BLaER1 (cell line): ENCODE data around the gene STEAP3.

ENCODE experiments used
- H3K27ac ChIP-seq: shearing (Covaris generic); formaldehyde crosslinking; 2 replicates; pipeline ENCODE4 v1.8.1; 2022
- H3K27me3 ChIP-seq: shearing (Covaris generic); formaldehyde crosslinking; 2 replicates; pipeline ENCODE4 v1.8.1; 2022
- H3K36me3 ChIP-seq: shearing (Covaris generic); formaldehyde crosslinking; 2 replicates; pipeline ENCODE4 v1.8.1; 2022
- H3K4me1 ChIP-seq: shearing (Covaris generic); formaldehyde crosslinking; 2 replicates; pipeline ENCODE4 v1.8.1; 2022
- H3K4me2 ChIP-seq: shearing (Covaris generic); formaldehyde crosslinking; 2 replicates; pipeline ENCODE4 v1.8.1; 2022
- H3K4me3 ChIP-seq: shearing (Covaris generic); formaldehyde crosslinking; 2 replicates; pipeline ENCODE4 v1.8.1; 2022
- H3K9ac ChIP-seq: shearing (Covaris generic); formaldehyde crosslinking; 2 replicates; pipeline ENCODE4 v1.8.1; 2022
- H3K9me3 ChIP-seq: shearing (Covaris generic); formaldehyde crosslinking; 2 replicates; pipeline ENCODE4 v1.8.1; 2022
- H4K20me1 ChIP-seq: shearing (Covaris generic); formaldehyde crosslinking; 2 replicates; pipeline ENCODE4 v1.8.1; 2022
- Cebpa-rat ChIP-seq: shearing (Covaris generic); IDR thresholded peaks from 2 replicates; pipeline ENCODE4 v1.8.1; 2022

Gene STEAP3

DNA sequence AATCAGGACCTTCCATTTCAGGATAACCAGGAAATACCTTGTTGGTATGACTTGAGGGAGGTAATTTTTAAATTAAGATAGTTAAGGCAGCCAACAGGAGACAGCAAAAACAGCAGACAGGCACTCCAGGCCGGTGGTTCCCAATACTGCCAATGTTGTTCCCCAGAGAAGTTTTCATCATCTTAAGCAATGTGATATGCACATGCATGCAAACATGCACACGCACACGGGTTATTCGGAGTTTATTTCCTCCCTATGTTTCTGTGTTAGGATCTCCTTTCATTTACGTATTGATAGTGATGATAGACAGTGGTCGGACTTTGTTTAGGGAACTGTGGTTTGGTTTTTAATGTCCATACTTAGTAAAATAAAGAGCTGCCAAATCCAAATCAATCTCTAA, 55.3 kb downstream of the STEAP3 start:
- H3K9me3 ChIP-seq, result no peaks in the 10 kb centered on the region
- no peaks in the 10 kb centered on the region for H3K36me3 ChIP-seq
- H3K4me2 ChIP-seq, result no peak overlapping the region
- no peak overlapping the region for H3K9ac ChIP-seq
- no peaks in the 10 kb centered on the region for H3K27me3 ChIP-seq
- TF ChIP-seq Cebpa-rat, result no peak
- H4K20me1 ChIP-seq, result no peaks in the 10 kb centered on the region
- H3K4me3 ChIP-seq, result no peak overlapping the region
- H3K27ac ChIP-seq, result no peak overlapping the region
- 0 out of 2 replicates have a peak, but pooled peaks cover 5% of the 10 kb centered on the region for H3K4me1 ChIP-seq

DNA sequence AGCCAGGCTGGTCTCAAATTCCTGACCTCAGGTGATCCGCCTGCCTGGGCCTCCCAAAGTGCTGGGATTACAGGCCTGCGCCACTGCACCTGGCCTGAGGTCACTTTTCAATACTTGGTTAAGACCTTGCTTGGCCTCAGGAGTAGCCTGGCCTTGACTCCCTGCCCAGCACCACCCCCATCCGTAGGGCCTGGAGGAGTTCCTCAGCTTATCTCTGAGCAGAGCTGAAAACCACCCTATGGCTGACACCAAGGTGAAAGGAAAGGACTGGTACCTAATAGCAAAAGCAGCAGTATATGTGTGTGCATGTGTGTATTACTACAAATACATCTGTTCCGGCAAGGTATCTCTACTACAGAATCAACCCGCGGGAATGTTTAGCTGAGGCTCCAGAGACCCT, 56.0 kb downstream of the STEAP3 start:
- no peak for TF ChIP-seq Cebpa-rat
- H3K27me3 ChIP-seq, result no peaks in the 10 kb centered on the region
- no peaks in the 10 kb centered on the region for H3K36me3 ChIP-seq
- no peak overlapping the region for H3K4me3 ChIP-seq
- no peak overlapping the region for H3K4me2 ChIP-seq
- no peaks in the 10 kb centered on the region for H4K20me1 ChIP-seq
- no peaks in the 10 kb centered on the region for H3K9me3 ChIP-seq
- H3K4me1 ChIP-seq, result 0 out of 2 replicates have a peak, but pooled peaks cover 5% of the 10 kb centered on the region
- no peak overlapping the region for H3K9ac ChIP-seq
- no peak overlapping the region for H3K27ac ChIP-seq

DNA sequence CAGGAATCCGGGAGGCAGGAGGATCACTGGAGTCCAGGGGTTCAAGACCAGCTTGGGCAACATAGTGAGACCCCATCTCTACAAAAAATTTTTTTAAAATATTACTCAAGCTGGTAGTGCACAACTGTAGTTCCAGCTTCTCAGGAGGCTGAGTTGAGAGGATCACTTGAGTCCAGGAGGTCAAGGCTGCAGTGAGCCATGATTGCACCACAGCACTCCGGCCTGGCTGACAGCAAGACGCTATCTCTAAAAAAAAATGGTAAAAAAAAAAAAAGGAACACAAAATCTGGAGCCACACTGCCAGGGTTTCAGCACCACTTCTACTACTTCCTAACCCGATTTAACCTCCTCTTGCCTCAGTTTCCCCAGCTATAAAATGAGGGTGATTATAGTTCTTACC, 57.0 kb downstream of the STEAP3 start:
- no peaks in the 10 kb centered on the region for H4K20me1 ChIP-seq
- no peaks in the 10 kb centered on the region for H3K9me3 ChIP-seq
- H3K27ac ChIP-seq, result no peak overlapping the region
- no peaks in the 10 kb centered on the region for H3K27me3 ChIP-seq
- H3K4me2 ChIP-seq, result 0 out of 2 replicates have a peak overlapping the region, but pooled peaks have one; percentile 16
- no peak overlapping the region for H3K9ac ChIP-seq
- H3K4me1 ChIP-seq, result 0 out of 2 replicates have a peak, but pooled peaks cover 5% of the 10 kb centered on the region
- H3K36me3 ChIP-seq, result no peaks in the 10 kb centered on the region
- no peak overlapping the region for H3K4me3 ChIP-seq
- no peak for TF ChIP-seq Cebpa-rat

DNA sequence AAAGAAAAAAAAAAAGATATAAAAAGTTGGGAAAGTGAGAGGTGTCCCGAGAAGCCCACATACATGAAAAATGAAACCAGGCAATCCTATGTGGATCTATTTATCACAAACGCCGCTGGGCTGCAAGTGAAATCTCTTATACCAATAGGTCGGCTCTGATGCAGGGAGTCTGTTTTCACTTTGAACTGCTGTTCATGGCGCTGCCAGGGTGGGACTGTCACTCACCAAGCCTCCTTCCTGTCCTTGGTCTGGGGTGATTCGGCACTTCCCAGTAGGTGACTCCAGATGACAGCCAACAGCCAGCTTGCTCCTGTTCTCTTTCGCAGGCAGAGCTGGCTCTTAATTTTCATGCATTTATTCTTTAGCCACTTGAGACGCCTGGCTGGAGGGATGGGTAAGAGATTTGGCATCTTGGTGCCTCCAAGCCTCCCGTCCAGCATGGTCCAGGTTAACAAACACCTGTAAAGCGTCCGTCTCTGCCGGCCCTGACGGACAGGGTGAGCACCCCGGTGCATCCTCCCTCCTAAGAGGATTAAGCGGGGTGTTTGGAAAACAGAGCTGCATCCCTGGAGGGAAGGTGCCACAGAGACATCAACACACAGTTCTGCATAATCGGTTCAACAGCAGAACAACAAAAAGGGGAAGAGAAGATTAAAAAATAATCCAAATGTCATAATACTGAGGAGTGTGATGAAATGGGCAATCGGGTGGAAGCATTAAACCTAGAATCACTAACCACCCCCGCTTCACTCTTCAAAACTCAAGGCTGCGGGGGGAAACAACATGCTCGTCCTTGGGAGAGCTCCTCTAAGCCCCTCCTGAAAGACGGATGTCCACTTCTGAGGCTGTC, 58.7 kb downstream of the STEAP3 start:
- TF ChIP-seq Cebpa-rat, result no peak
- no peaks in the 10 kb centered on the region for H3K9me3 ChIP-seq
- H3K27ac ChIP-seq, result no peak overlapping the region
- H3K27me3 ChIP-seq, result no peaks in the 10 kb centered on the region
- 0 out of 2 replicates have a peak, but pooled peaks cover 5% of the 10 kb centered on the region for H3K4me1 ChIP-seq
- no peak overlapping the region for H3K4me2 ChIP-seq
- H3K4me3 ChIP-seq, result no peak overlapping the region
- H3K36me3 ChIP-seq, result no peaks in the 10 kb centered on the region
- no peak overlapping the region for H3K9ac ChIP-seq
- no peaks in the 10 kb centered on the region for H4K20me1 ChIP-seq

DNA sequence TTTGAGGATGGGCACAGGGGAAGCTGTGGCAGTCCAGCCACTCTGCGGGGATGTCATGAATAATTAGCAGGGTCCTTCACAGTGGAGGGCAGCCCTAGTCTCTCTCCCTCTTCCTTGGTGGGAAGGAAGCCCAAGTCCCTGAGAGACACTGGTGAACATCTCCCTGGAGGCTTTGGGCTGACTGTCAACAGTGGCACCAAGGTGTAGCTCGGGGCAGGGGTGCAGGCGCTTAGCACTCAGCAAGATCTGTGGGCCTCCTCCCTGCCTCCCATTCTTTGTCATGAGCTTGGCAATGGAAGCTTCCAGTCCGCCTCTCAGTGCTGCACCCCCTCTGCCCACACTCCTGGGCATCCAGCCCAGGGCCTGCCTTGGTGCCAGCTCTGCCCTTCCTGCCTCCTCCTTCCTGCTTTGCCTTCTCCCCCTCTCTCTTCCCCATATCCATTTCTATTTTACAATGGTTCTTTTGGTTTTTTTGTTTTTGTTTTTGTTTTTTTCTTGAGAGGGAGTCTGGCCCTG, 59.4 kb downstream of the STEAP3 start:
- H3K4me3 ChIP-seq, result no peak overlapping the region
- H3K36me3 ChIP-seq, result no peaks in the 10 kb centered on the region
- H3K4me1 ChIP-seq, result 0 out of 2 replicates have a peak, but pooled peaks cover 5% of the 10 kb centered on the region
- H3K4me2 ChIP-seq, result no peak overlapping the region; the same call in 1 of the 2 replicates
- no peaks in the 10 kb centered on the region for H3K9me3 ChIP-seq
- no peak overlapping the region for H3K9ac ChIP-seq
- H4K20me1 ChIP-seq, result no peaks in the 10 kb centered on the region
- no peak for TF ChIP-seq Cebpa-rat
- H3K27me3 ChIP-seq, result no peaks in the 10 kb centered on the region
- no peak overlapping the region for H3K27ac ChIP-seq

DNA sequence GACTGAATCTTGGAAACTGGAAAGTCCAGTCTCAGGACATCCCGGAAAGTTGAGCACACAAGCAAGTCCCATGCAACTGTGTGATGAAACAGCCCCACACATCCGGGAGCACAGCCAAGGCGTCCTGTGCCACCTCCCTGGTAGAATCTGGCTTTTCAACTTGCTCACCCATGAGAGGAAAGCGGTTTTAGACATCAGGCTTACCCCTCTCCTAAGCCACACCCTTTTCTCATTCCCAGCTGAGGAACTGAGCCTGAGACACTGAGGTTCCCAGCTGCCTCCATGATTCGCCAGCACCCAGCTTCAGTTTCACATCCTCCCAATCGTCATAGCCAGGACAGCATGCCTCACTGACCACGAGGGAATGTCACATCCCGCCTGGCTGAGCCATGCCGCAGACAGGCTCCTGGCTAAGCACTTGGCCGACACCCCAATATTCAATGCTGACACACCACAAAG, 60.3 kb downstream of the STEAP3 start:
- Histone ChIP-seq H3K9ac (no peak overlapping the region), H3K27ac (no peak overlapping the region), H3K4me1 (0 out of 2 replicates have a peak, but pooled peaks cover 5% of the 10 kb centered on the region), H3K9me3 (no peaks in the 10 kb centered on the region), H3K4me2 (no peak overlapping the region), H3K4me3 (no peak overlapping the region), H3K36me3 (no peaks in the 10 kb centered on the region), H3K27me3 (no peaks in the 10 kb centered on the region), H4K20me1 (no peaks in the 10 kb centered on the region)
- TF ChIP-seq Cebpa-rat, result no peak

DNA sequence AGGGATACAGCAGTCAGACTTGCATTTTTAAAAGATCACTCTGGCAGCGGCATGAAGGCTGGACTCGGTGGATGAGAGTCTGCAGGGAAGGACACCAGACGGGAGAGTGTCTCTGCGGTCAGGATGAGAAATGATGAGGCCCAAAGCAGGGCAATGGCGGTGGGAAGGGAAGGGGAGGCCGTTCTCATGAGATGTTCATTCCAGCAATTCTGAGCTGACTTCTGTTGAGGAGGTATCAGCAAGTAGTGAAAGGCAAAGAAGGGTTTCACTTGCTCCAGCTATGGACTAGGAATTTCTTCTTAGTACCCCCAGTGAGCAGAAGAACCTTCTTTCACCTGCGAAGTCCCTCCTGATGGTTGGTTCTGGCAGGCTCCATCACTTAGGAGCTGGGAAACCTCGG, 63.0 kb downstream of the STEAP3 start:
- no peak overlapping the region for H3K9ac ChIP-seq
- H3K36me3 ChIP-seq, result no peaks in the 10 kb centered on the region
- no peaks in the 10 kb centered on the region for H4K20me1 ChIP-seq
- no peaks in the 10 kb centered on the region for H3K27me3 ChIP-seq
- H3K9me3 ChIP-seq, result no peaks in the 10 kb centered on the region
- TF ChIP-seq Cebpa-rat, result no peak
- H3K4me2 ChIP-seq, result no peak overlapping the region
- no peak overlapping the region for H3K27ac ChIP-seq
- H3K4me1 ChIP-seq, result 0 out of 2 replicates have a peak, but pooled peaks cover 5% of the 10 kb centered on the region
- no peak overlapping the region for H3K4me3 ChIP-seq

DNA sequence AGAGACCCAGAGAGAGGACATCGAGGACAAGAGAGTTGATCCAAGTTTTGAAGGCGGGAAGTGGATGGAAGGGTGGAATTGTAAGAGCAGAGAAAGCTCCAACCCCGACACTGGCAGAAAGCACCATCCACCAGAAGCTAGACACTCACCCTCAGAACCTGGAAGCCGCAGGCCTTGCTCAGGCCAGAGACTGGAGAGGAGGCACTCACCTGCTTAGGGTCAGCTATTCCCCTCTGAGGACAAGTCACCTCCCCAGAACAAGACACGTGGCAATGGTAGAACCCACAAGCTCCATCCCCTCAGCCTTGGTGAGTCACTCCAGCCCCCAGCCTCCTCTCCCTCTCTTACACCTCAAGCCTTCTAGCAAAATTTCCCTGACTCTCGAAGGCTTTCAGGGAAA, 64.9 kb downstream of the STEAP3 start:
- Histone ChIP-seq H3K4me3 (no peak overlapping the region), H4K20me1 (no peaks in the 10 kb centered on the region), H3K9me3 (no peaks in the 10 kb centered on the region), H3K4me2 (no peak overlapping the region), H3K27me3 (no peaks in the 10 kb centered on the region), H3K36me3 (no peaks in the 10 kb centered on the region), H3K4me1 (no peaks in the 10 kb centered on the region), H3K9ac (no peak overlapping the region), H3K27ac (no peak overlapping the region)
- TF ChIP-seq Cebpa-rat, result no peak

DNA sequence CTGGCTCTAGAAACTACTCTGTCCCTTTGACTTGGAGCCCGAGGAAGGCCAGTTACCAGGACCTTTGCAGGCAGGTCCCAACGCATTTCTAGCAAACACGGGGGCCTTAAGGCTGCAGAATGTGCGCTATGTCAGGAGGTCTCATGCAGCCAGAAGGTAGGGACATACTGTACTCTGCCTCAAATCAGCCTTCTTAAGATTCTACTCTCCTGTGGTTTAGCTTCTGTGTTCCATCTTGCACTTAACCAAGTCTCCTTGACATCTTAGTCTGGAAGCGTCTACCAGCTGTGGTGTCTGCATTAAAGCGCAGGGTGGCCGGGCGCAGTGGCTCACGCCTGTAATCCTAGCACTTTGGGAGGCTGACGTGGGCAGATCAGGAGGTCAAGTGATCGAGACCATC, 65.5 kb downstream of the STEAP3 start:
- Histone ChIP-seq H3K9ac (no peak overlapping the region), H3K4me1 (no peaks in the 10 kb centered on the region), H3K36me3 (no peaks in the 10 kb centered on the region), H3K9me3 (no peaks in the 10 kb centered on the region), H3K27ac (no peak overlapping the region), H4K20me1 (no peaks in the 10 kb centered on the region), H3K4me3 (no peak overlapping the region), H3K4me2 (no peak overlapping the region), H3K27me3 (no peaks in the 10 kb centered on the region)
- TF ChIP-seq Cebpa-rat, result no peak

DNA sequence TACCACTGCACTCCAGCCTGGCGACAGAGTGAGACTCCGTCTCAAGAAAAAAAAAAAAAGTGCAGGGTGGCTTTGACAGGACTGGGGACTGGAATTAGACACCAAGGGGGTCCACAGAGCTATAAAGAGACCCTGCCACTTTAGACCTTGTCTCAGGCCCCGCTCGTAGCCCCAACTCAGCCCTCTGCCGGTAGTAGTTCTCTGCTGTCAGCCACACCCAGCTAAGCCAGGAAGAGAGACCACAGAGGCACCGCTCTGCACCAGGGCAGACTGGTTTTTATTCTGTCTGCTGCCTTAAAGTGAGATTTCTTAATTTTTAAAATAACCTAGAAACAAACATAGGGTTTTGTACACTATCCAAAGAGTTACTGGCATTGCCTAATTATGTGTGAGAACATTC, 66.0 kb downstream of the STEAP3 start:
- H4K20me1 ChIP-seq, result no peaks in the 10 kb centered on the region
- H3K4me3 ChIP-seq, result no peak overlapping the region
- H3K9ac ChIP-seq, result no peak overlapping the region
- no peak for TF ChIP-seq Cebpa-rat
- no peaks in the 10 kb centered on the region for H3K27me3 ChIP-seq
- no peak overlapping the region for H3K4me2 ChIP-seq
- no peaks in the 10 kb centered on the region for H3K36me3 ChIP-seq
- H3K9me3 ChIP-seq, result no peaks in the 10 kb centered on the region
- no peaks in the 10 kb centered on the region for H3K4me1 ChIP-seq
- no peak overlapping the region for H3K27ac ChIP-seq
